GM21576 (cell line): ENCODE measurements around the gene NEUROD6.

Experiments used
- ATAC-seq: cut with Tn5 transposase; IDR thresholded peaks from one replicate; pipeline ENCODE4 v1.9.1; 2021; ENCODE audit warnings: mild to moderate bottlenecking, moderate library complexity; ENCODE audit not compliant: unreplicated experiment

The NEUROD6 gene

GRCh38 chr7:31340603-31341002, at the start of gene NEUROD6:
Gene NEUROD6, minus strand, starts transcription at chr7:31340726. Its CDS starts 1,458 bp downstream, at chr7:31339268.
- ATAC-seq, result no peak

GRCh38 chr7:31384466-31384865, 43.9 kb upstream of the NEUROD6 start:
- ATAC-seq, result no peak

GRCh38 chr7:31382722-31383121, 42.2 kb upstream of the NEUROD6 start:
- ATAC-seq, result no peak

- ATAC-seq, result peak; percentile 75
Measured at GRCh38 chr7:31373337-31374289, 33.1 kb upstream of the NEUROD6 start.

GRCh38 chr7:31372231-31372959, 31.9 kb upstream of the NEUROD6 start:
- no peak for ATAC-seq

- ATAC-seq, result no peak
Measured at GRCh38 chr7:31371621-31372020, 31.1 kb upstream of the NEUROD6 start.

- no peak for ATAC-seq
Measured at GRCh38 chr7:31370609-31371008, 30.1 kb upstream of the NEUROD6 start.

- ATAC-seq, result no peak
Measured at GRCh38 chr7:31368620-31369019, 28.1 kb upstream of the NEUROD6 start.

GRCh38 chr7:31363496-31363895, 23.0 kb upstream of the NEUROD6 start:
- no peak for ATAC-seq

- ATAC-seq, result no peak
Measured at GRCh38 chr7:31363051-31363450, 22.5 kb upstream of the NEUROD6 start.

GRCh38 chr7:31362401-31362800, 21.9 kb upstream of the NEUROD6 start:
- no peak for ATAC-seq

- no peak for ATAC-seq
Measured at GRCh38 chr7:31358467-31358866, 17.9 kb upstream of the NEUROD6 start.

GRCh38 chr7:31345421-31345820, 4.9 kb upstream of the NEUROD6 start:
- ATAC-seq, result no peak

- ATAC-seq, result no peak
Measured at GRCh38 chr7:31343516-31344305, 3.2 kb upstream of the NEUROD6 start.

GRCh38 chr7:31341141-31341540, 615 bp upstream of the NEUROD6 start:
- ATAC-seq, result no peak

GRCh38 chr7:31340051-31340450, 475 bp downstream of the NEUROD6 start:
- ATAC-seq, result no peak

GRCh38 chr7:31338706-31339105, 1.8 kb downstream of the NEUROD6 start:
- no peak for ATAC-seq

GRCh38 chr7:31337002-31337565, 3.4 kb downstream of the NEUROD6 start:
- ATAC-seq, result no peak

- ATAC-seq, result no peak
Measured at GRCh38 chr7:31336202-31337001, 4.1 kb downstream of the NEUROD6 start.

- ATAC-seq, result no peak
Measured at GRCh38 chr7:31335884-31336201, 4.7 kb downstream of the NEUROD6 start.
